HL-60 (cell line): ENCODE measurements around the gene LYAR.

ENCODE experiments used
- DNase-seq, 2 experiments: peaks; one replicate each; pipeline ENCODE4 v3.0.0-alpha.2; 2010 to 2020; ENCODE audit warnings: low read depth in 1 of 2, low spot score in 1 of 2
- H3K27ac ChIP-seq: fragments of 250-450 bp; sonication (Bioruptor Pico); replicated peaks from 2 replicates; pipeline ENCODE4 v1.5.1; 2020; ENCODE audit warnings: mild to moderate bottlenecking, moderate library complexity
- H3K27me3 ChIP-seq: fragments of 250-450 bp; sonication (Bioruptor Pico); 2 replicates; pipeline ENCODE4 v1.5.1; 2021; ENCODE audit warnings: mild to moderate bottlenecking, moderate library complexity; ENCODE audit not compliant: insufficient read depth, poor library complexity, severe bottlenecking
- H3K4me3 ChIP-seq: replicated peaks from 2 replicates; pipeline ENCODE4 v1.5.1; 2011; ENCODE audit warnings: mild to moderate bottlenecking, control low read depth, low read length; ENCODE audit not compliant: insufficient read depth
- CTCF ChIP-seq: IDR thresholded peaks from one replicate; pipeline ENCODE4 v1.5.1; 2011; ENCODE audit warnings: low read length, control low read depth, inconsistent platforms; ENCODE audit not compliant: insufficient read depth
- GABPA ChIP-seq: IDR thresholded peaks from 2 replicates; pipeline ENCODE4 v1.6.1; 2012; ENCODE audit warnings: low read depth
- POLR2AphosphoS5 ChIP-seq: IDR thresholded peaks from 2 replicates; pipeline ENCODE4 v1.6.1; 2012; ENCODE audit warnings: low read depth
- REST ChIP-seq: IDR thresholded peaks from 2 replicates; pipeline ENCODE4 v1.6.1; 2012; ENCODE audit warnings: low read depth; ENCODE audit not compliant: insufficient replicate concordance
- SPI1 ChIP-seq: IDR thresholded peaks from 2 replicates; pipeline ENCODE4 v1.6.1; 2012; ENCODE audit warnings: low read depth, mild to moderate bottlenecking, borderline replicate concordance

The LYAR gene

GRCh38 chr4:4320528-4320927, 30.6 kb upstream of the LYAR start:
- Histone ChIP-seq H3K27me3 (no peaks in the 10 kb centered on the region), H3K27ac (no peak overlapping the region)

GRCh38 chr4:4317496-4318232, 27.7 kb upstream of the LYAR start:
- Histone ChIP-seq H3K4me3 (no peak overlapping the region), H3K27me3 (no peaks in the 10 kb centered on the region), H3K27ac (no peak overlapping the region)
- no peak for DNase-seq
- no peak for TF ChIP-seq GABPA
- TF ChIP-seq POLR2AphosphoS5 = no peak
- no peak for TF ChIP-seq SPI1
- TF ChIP-seq REST = no peak
- TF ChIP-seq CTCF = no peak

More at GRCh38 chr4:4320528-4320927, 30.6 kb upstream of the LYAR start:
- TF ChIP-seq POLR2AphosphoS5 = no peak
- no peak for TF ChIP-seq REST
- no peak for TF ChIP-seq GABPA
- no peak for TF ChIP-seq SPI1
- no peak for TF ChIP-seq CTCF
- no peak overlapping the region for H3K4me3 ChIP-seq
- DNase-seq = no peak

- Histone ChIP-seq H3K27me3 (no peaks in the 10 kb centered on the region), H3K27ac (no peak overlapping the region), H3K4me3 (no peak overlapping the region)
- DNase-seq = no peak
- TF ChIP-seq REST = no peak
- TF ChIP-seq CTCF = no peak
- TF ChIP-seq SPI1 = no peak
- no peak for TF ChIP-seq POLR2AphosphoS5
- no peak for TF ChIP-seq GABPA
Measured at GRCh38 chr4:4316150-4316495, 26.2 kb upstream of the LYAR start.
